Lower lobe of right lung (tissue), 2 donors: ENCODE results near the gene CDCA8. TPM values are rescaled to one million over a fixed set of nuclear protein-coding genes. Genes with fewer than 3 reads are reported as not detected.

Experiments used
- ATAC-seq, 2 donors: fragments of 200-7000 bp; cut with Tn5 transposase; one replicate each; pipeline ENCODE4 v1.9.1; 2020 to 2022; ENCODE audit warnings: mild to moderate bottlenecking in 2 of 2, moderate library complexity in 2 of 2
- DNase-seq: peaks from one replicate; pipeline ENCODE4 v3.0.0-alpha.2; 2020
- H3K27ac ChIP-seq: fragments of 200-600 bp; one replicate; pipeline ENCODE4 v1.8.0; 2022
- H3K27me3 ChIP-seq: fragments of 200-600 bp; one replicate; pipeline ENCODE4 v1.8.0; 2022; ENCODE audit warnings: low read depth
- H3K36me3 ChIP-seq: fragments of 200-600 bp; one replicate; pipeline ENCODE4 v1.8.0; 2022; ENCODE audit warnings: mild to moderate bottlenecking
- H3K4me1 ChIP-seq: fragments of 200-600 bp; one replicate; pipeline ENCODE4 v1.8.0; 2022
- H3K4me3 ChIP-seq: fragments of 200-600 bp; one replicate; pipeline ENCODE4 v1.8.0; 2022; ENCODE audit warnings: mild to moderate bottlenecking
- H3K9me3 ChIP-seq: fragments of 200-600 bp; one replicate; pipeline ENCODE4 v1.8.0; 2022
- CTCF ChIP-seq: fragments of 200-600 bp; IDR thresholded peaks from one replicate; pipeline ENCODE4 v1.8.0; 2022; ENCODE audit warnings: antibody characterized with exemption, mild to moderate bottlenecking
- intact Hi-C: fragments of 100-400 bp; cut with DNase I; formaldehyde crosslinking; loops from one replicate; pipeline ENCODE4 v1.11.0; 2022
- total RNA-seq: library from RNA; stranded (reverse); fragmentation: NEBNext Ultra II Directional; extraction: Animal tissue kit (Norgen Biotek cat#: 25700); gene quantifications from one replicate; pipeline ENCODE4 v1.2.1, GENCODE V29; 2021
- donor health status: DM: no; HTN: yes; CAD: no; lungs with severe emphysema.

CDCA8 gene
- total RNA-seq, 1 donor from 2014 or later: 1.7 TPM

DNA sequence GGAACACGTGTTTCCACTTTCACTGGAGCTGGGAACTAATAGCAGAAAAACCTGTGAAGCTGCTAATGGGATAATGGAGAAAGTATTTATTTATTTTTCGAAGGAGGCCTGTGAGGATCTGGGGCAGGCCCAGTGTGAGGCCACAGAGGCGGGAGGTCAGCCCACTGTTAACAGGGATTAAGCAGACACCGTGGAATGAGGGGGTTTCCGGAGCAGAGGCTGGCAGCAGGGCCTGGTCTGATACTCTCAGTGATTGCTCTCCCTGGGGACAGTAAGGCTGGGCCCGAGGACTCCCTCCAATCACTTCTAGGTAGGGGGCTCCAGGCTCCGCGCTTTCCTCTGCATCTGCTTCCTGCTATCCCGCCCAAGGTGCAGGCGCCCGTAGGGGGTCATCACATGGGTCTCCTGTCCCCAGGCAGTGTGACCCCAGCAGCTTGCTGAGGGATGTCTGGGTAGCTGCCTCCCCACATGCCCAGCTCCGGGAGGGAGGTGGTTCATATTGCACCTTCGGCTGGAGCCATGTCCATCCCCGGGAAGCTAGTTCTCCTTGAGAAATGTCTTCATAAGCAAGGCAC lies 28.8 kb upstream of the CDCA8 start:
- no peaks in the 10 kb centered on the region for H3K9me3 ChIP-seq
- H3K36me3 ChIP-seq: no peaks in the 10 kb centered on the region
- H3K27me3 ChIP-seq: peaks cover 12% of the 10 kb centered on the region
- DNase-seq (no peak), ATAC-seq (no peak)
- intact Hi-C loops: no loop called here
- H3K27ac ChIP-seq: no peak overlapping the region
- H3K4me3 ChIP-seq: no peak overlapping the region
- TF ChIP-seq CTCF: no peak
- no peaks in the 10 kb centered on the region for H3K4me1 ChIP-seq

DNA sequence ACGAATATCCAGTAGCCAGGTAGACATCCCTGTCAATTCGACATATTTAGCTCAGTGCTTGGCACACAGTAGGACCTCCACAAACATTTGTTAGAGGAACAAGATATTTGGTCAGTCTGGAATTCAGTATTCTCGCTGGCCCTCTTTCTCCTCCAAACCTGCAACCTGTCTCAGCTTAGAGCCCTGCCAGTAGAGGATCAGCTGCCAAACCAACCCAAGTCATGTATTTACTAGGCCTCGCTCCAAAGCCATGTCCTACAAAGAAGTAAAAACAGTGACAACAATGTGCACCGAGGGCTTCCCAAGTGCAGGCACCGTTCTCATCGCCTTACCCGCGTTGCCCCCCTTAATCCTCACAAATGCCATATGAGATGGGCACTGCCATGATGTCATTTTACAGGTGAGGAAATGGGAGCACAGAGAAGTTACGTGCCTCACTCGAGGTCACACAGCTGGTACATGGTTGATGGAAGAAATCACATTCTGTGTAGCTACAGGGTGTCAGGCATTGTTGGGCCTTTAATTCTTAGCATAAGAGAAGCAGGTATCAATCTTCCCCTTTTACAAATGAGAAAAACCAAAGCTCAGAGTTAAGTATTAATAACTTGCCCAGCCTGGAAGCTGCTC lies 26.0 kb upstream of the CDCA8 start:
- DNase-seq: no peak
- intact Hi-C loops: no loop called here
- Histone ChIP-seq H3K4me1 (no peaks in the 10 kb centered on the region), H3K27ac (no peak overlapping the region), H3K4me3 (no peak overlapping the region), H3K27me3 (peaks cover 11% of the 10 kb centered on the region), H3K36me3 (no peaks in the 10 kb centered on the region), H3K9me3 (no peaks in the 10 kb centered on the region)
- no peak for TF ChIP-seq CTCF
- no peak for ATAC-seq

DNA sequence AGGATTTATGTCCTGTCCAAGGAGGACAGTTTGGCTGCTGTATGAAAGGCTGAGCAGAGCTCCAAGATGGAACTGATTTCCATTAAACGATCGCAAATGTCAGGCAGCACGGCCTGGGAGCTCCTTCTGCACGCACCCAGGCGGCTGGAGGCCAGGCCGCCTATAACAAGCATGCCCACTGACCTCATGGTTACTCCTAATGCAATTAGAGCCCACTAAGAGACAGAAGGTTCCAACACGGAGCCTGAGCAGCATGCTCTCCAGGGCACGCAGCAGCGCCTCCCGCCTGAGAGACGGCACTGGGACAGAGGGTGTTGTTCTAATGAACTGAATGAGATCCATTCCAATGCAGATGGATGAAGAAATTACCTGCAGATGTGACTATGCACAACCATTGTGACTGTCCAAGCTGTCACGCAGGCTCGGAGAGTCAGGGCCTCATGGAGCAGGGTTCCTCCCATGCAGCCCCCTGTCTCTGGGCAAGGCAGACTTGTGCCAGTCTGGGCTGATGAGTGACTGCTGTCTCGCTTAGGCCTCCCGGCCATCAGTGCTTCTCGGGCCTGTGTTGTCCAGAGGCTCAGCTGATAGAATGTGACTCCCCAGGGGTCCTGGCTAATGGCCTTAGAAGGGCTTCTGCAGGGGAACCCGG lies 25.2 kb upstream of the CDCA8 start:
- intact Hi-C loops: no loop called here
- Histone ChIP-seq H3K4me3 (no peak overlapping the region), H3K27me3 (peaks cover 12% of the 10 kb centered on the region), H3K9me3 (no peaks in the 10 kb centered on the region), H3K4me1 (no peaks in the 10 kb centered on the region), H3K27ac (no peak overlapping the region), H3K36me3 (no peaks in the 10 kb centered on the region)
- TF ChIP-seq CTCF: no peak
- no peak for ATAC-seq
- no peak for DNase-seq

GRCh38 chr1:37670133-37670532 lies 22.2 kb upstream of the CDCA8 start:
- DNase-seq (no peak), ATAC-seq (no peak)
- Histone ChIP-seq H3K27ac (no peak overlapping the region), H3K4me1 (no peaks in the 10 kb centered on the region), H3K27me3 (peaks cover 12% of the 10 kb centered on the region), H3K36me3 (no peaks in the 10 kb centered on the region), H3K4me3 (no peak overlapping the region), H3K9me3 (no peaks in the 10 kb centered on the region)
- intact Hi-C loops: no loop called here
- no peak for TF ChIP-seq CTCF

DNA sequence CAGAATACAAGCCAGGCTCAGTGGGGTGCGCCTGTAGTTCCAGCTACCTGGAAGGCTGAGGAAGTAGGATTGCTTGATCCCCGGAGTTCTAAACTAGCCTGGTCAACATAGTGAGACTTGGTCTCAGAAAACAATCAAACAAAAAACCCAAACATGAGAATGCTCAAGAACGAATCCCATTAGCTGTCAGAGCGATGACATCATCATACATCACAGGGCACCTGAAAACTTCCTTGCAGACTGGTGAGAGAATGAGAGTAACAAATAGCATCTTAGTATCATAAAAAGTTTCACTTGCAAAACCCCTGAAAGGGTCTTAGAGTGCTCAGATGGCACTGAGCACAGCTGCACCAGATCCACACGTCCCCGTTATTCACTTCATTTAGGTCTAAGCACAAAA lies 21.1 kb upstream of the CDCA8 start:
- Histone ChIP-seq H3K27ac (no peak overlapping the region), H3K4me1 (peaks cover 8% of the 10 kb centered on the region), H3K4me3 (no peak overlapping the region), H3K9me3 (no peaks in the 10 kb centered on the region), H3K36me3 (no peaks in the 10 kb centered on the region), H3K27me3 (peaks cover 12% of the 10 kb centered on the region)
- no peak for ATAC-seq
- DNase-seq: no peak
- intact Hi-C loops: no loop called here
- no peak for TF ChIP-seq CTCF
